Endothelial cell of umbilical vein (primary cell): ENCODE results near the gene RBM28. TPM values are rescaled to one million over a fixed set of nuclear protein-coding genes. Genes with fewer than 3 reads are reported as not detected.

Source experiments
- BruUV-seq: library from RNA; stranded (reverse); fragments of 400-500 nt; replicated peaks from 2 replicates; lab custom pipeline; 2021; lab: Mats Ljungman, UMichigan
- CTCF ChIA-PET: fragments of 300-600, 350-600 bp; sonication (Branson Sonifier 250); formaldehyde crosslinking; loops from one replicate; lab custom pipeline; 2021; ENCODE audit warnings: antibody characterized with exemption, inconsistent platforms; lab: Charles Lee
- POLR2A ChIA-PET: fragments of 300-600, 350-600 bp; sonication (Branson Sonifier 250); formaldehyde crosslinking; loops from one replicate; lab custom pipeline; 2021; ENCODE audit warnings: antibody characterized with exemption, inconsistent platforms; lab: Charles Lee
- DNase-seq: peaks from one replicate; pipeline ENCODE4 v3.0.0-alpha.2; 2011; ENCODE audit warnings: low read depth, low spot score
- FAIRE-seq: peaks from 2 replicates; lab custom pipeline; 2011; peaks lifted over from hg19 to GRCh38; lab: Jason Lieb, UNC
- H2AFZ ChIP-seq: 2 replicates; pipeline ENCODE4 v1.6.0; 2012; ENCODE audit warnings: low read depth, low read length, control low read depth, inconsistent platforms
- H3K27ac ChIP-seq: 2 replicates; pipeline ENCODE4 v1.5.1; 2011; ENCODE audit warnings: low read depth, mild to moderate bottlenecking, control low read depth, low read length, moderate library complexity; ENCODE audit not compliant: insufficient read depth
- H3K27me3 ChIP-seq, 2 experiments: 2 replicates each; pipeline versions ENCODE4 v1.6.0 to v1.6.1; 2011; ENCODE audit warnings: low read length in 2 of 2, mixed read lengths in 1 of 2; ENCODE audit not compliant: control insufficient read depth in 2 of 2, insufficient read depth in 2 of 2
- H3K36me3 ChIP-seq, 2 experiments: 2 replicates in 1 of 2; 3 replicates in 1 of 2; pipeline ENCODE4 v1.5.1; 2011; ENCODE audit warnings: low read length in 2 of 2, mild to moderate bottlenecking in 1 of 2, moderate library complexity in 1 of 2; ENCODE audit not compliant: control insufficient read depth in 2 of 2, insufficient read depth in 2 of 2; ENCODE audit errors: extremely low read depth in 1 of 2
- H3K4me1 ChIP-seq: 3 replicates; pipeline ENCODE4 v1.5.1; 2011; ENCODE audit warnings: mild to moderate bottlenecking, low read length; ENCODE audit not compliant: control insufficient read depth, insufficient read depth; ENCODE audit errors: extremely low read depth
- H3K4me2 ChIP-seq: 2 replicates; pipeline ENCODE4 v1.6.1; 2011; ENCODE audit warnings: low read length, control low read depth, mixed read lengths; ENCODE audit not compliant: insufficient read depth
- H3K4me3 ChIP-seq, 3 experiments: fragments of 200-600 bp in 1 of 3; sonication (generic), shearing (Covaris generic) in 1 of 3; replicated peaks in 1 of 3; 2 replicates each; pipeline ENCODE4 v1.5.1; 2011 to 2016; ENCODE audit warnings: control low read depth in 3 of 3, low read length in 3 of 3, mild to moderate bottlenecking in 2 of 3, inconsistent platforms in 1 of 3, low read depth in 1 of 3, moderate library complexity in 1 of 3; ENCODE audit not compliant: insufficient read depth in 1 of 3
- H3K79me2 ChIP-seq: 2 replicates; pipeline ENCODE4 v1.6.0; 2012; ENCODE audit warnings: low read length, inconsistent platforms; ENCODE audit not compliant: control insufficient read depth, insufficient read depth
- H3K9ac ChIP-seq: replicated peaks from 2 replicates; pipeline ENCODE3; 2011; ENCODE audit warnings: low read length, control low read depth; ENCODE audit not compliant: insufficient read depth; ENCODE audit errors: extremely low read depth
- H3K9me1 ChIP-seq: replicated peaks from 3 replicates; pipeline ENCODE4 v1.6.0; 2011; ENCODE audit warnings: mild to moderate bottlenecking, low read length; ENCODE audit not compliant: control insufficient read depth, insufficient read depth; ENCODE audit errors: extremely low read depth
- H3K9me3 ChIP-seq: replicated peaks from 2 replicates; pipeline ENCODE4 v1.5.1; 2012; ENCODE audit warnings: low read length, inconsistent platforms; ENCODE audit not compliant: control insufficient read depth, insufficient read depth
- H4K20me1 ChIP-seq: replicated peaks from 2 replicates; pipeline ENCODE3; 2011; ENCODE audit warnings: mild to moderate bottlenecking, low read length; ENCODE audit not compliant: control insufficient read depth, insufficient read depth; ENCODE audit errors: extremely low read depth
- CTCF ChIP-seq, 2 donors: IDR thresholded peaks; 1 replicate in 1 of 2; 2 replicates in 1 of 2; pipeline ENCODE4 v1.5.1; 2011; ENCODE audit warnings: low read length in 2 of 2, mild to moderate bottlenecking in 2 of 2, moderate library complexity in 2 of 2, control low read depth in 1 of 2, inconsistent platforms in 1 of 2, low read depth in 1 of 2; ENCODE audit not compliant: insufficient read depth in 1 of 2; ENCODE audit errors: extremely low read depth in 1 of 2
- EZH2 ChIP-seq: IDR thresholded peaks from 2 replicates; pipeline ENCODE4 v1.6.1; 2012; ENCODE audit warnings: borderline replicate concordance, low read depth, mild to moderate bottlenecking, moderate library complexity, low read length, inconsistent platforms; ENCODE audit not compliant: severe bottlenecking
- FOS ChIP-seq: IDR thresholded peaks from 2 replicates; pipeline ENCODE4 v1.6.1; 2011; ENCODE audit warnings: mild to moderate bottlenecking, low read length, moderate library complexity, borderline replicate concordance; ENCODE audit not compliant: insufficient read depth
- GATA2 ChIP-seq: IDR thresholded peaks from 2 replicates; pipeline ENCODE4 v1.7.0; 2011; ENCODE audit warnings: low read depth, mild to moderate bottlenecking, moderate library complexity, mixed read lengths, low read length; ENCODE audit not compliant: insufficient read length, insufficient read depth
- JUN ChIP-seq: IDR thresholded peaks from 2 replicates; pipeline ENCODE4 v1.6.1; 2011; ENCODE audit warnings: borderline replicate concordance, low read depth; ENCODE audit not compliant: insufficient read length, insufficient read depth
- MAX ChIP-seq: IDR thresholded peaks from 2 replicates; pipeline ENCODE4 v1.6.1; 2011; ENCODE audit not compliant: insufficient read depth, insufficient read length
- MYC ChIP-seq: IDR thresholded peaks from one replicate; pipeline ENCODE4 v1.6.1; 2011; ENCODE audit warnings: mild to moderate bottlenecking, low read depth, low read length
- POLR2A ChIP-seq: IDR thresholded peaks from 2 replicates; pipeline ENCODE4 v1.6.1; 2012; ENCODE audit warnings: low read depth, mild to moderate bottlenecking, control low read depth, low read length
- POLR2AphosphoS5 ChIP-seq: IDR thresholded peaks from 2 replicates; pipeline ENCODE4 v1.6.1; 2012; ENCODE audit warnings: low read depth, mild to moderate bottlenecking, control low read depth, low read length, moderate library complexity; ENCODE audit not compliant: insufficient read depth
- dilution Hi-C: fragments of 300-500 bp; cut with MboI; formaldehyde crosslinking; loops from one replicate; pipeline ENCODE4 v1.15.0; 2019; ENCODE audit warnings: low sequenced_read_pairs; ENCODE audit not compliant: extremely low pct_ligation_motif_present
- intact Hi-C: fragments of 100-400 bp; cut with micrococcal nuclease; formaldehyde crosslinking; loops from one replicate; pipeline ENCODE4 v1.10.0; 2022
- polyA plus RNA-seq, 4 experiments: library from polyadenylated mRNA; depleted of rRNA in 3 of 4; stranded (reverse) in 3 of 4; unstranded in 1 of 4; fragments of >200 nt; gene quantifications; 2 replicates each; pipeline versions ENCODE4 v1.2.1 to v1.2.3, GENCODE V29; 2011 to 2012; ENCODE audit warnings: missing spikeins in 1 of 4
- total RNA-seq: library from RNA; stranded (reverse); gene quantifications from 2 replicates; pipeline ENCODE4 v1.2.3, GENCODE V29; 2021

Gene RBM28
- total and polyA plus RNA-seq, 2 donors (not counting 3 experiments of a cell fraction or from before 2014, with no cell fraction given): 11.6 to 58.7 TPM

- dilution Hi-C loops (no loop called here), intact Hi-C loops (loop anchor here (10.0 kb wide), 1 partner anchor 617 kb away; no protein-coding TSS in a partner anchor)
- Histone ChIP-seq H3K27me3 (no peaks in the 10 kb centered on the region), H3K9ac (no peak overlapping the region), H2AFZ (no peak overlapping the region), H3K4me2 (no peak overlapping the region), H4K20me1 (no peaks in the 10 kb centered on the region), H3K4me3 (no peak overlapping the region), H3K27ac (no peak overlapping the region), H3K4me1 (no peaks in the 10 kb centered on the region), H3K79me2 (no peaks in the 10 kb centered on the region), H3K9me1 (no peaks in the 10 kb centered on the region), H3K9me3 (no peaks in the 10 kb centered on the region), H3K36me3 (peaks cover 17 to 18% of the 10 kb centered on the region in 2 experiments)
- FAIRE-seq: peak; percentile 65
- TF ChIP-seq CTCF (IDR thresholded peaks at IDR 0.05; ENCODE audit: extremely low read depth in 1 of 2, insufficient read depth in 1 of 2, low read depth in 1 of 2, low read length in 2 of 2): peak; percentile 8 to 38
- no peak for TF ChIP-seq JUN
- no peak for TF ChIP-seq MAX
- DNase-seq: peak; percentile 47
- CTCF ChIA-PET: interaction anchor here (0.7 to 2.3 kb wide), 9 partner anchors 11 to 1519 kb away, joined by 3 to 6 read pairs (median 3); no protein-coding TSS in a partner anchor
- POLR2A ChIA-PET: interaction anchor here (0.6 kb wide), 1 partner anchor 662 kb away, joined by 3 read pairs; no protein-coding TSS in a partner anchor
- BruUV-seq: no TSS peak
These were observed 21.6 kb downstream of the RBM28 start for GRCh38 chr7:128322040-128322643.

- no peak overlapping the region for H3K27ac ChIP-seq
- intact Hi-C loops (loop anchor here (10.0 kb wide), 1 partner anchor 616 kb away; no protein-coding TSS in a partner anchor), dilution Hi-C loops (no loop called here)
- no peaks in the 10 kb centered on the region for H3K9me3 ChIP-seq
- POLR2A ChIA-PET: no interaction called here
- H2AFZ ChIP-seq: no peak overlapping the region
- no peaks in the 10 kb centered on the region for H3K9me1 ChIP-seq
- no peak overlapping the region for H3K4me2 ChIP-seq
- H3K4me3 ChIP-seq: no peak overlapping the region
- DNase-seq (no peak), FAIRE-seq (no peak)
- H3K4me1 ChIP-seq: no peaks in the 10 kb centered on the region
- no TSS peak for BruUV-seq
- CTCF ChIA-PET: interaction anchor here (0.5 to 2.3 kb wide), 2 partner anchors 111 to 1452 kb away, joined by 4 to 6 read pairs; no protein-coding TSS in a partner anchor
- H3K27me3 ChIP-seq: no peaks in the 10 kb centered on the region
- H4K20me1 ChIP-seq: no peaks in the 10 kb centered on the region
- H3K36me3 ChIP-seq: peaks cover 20 to 21% of the 10 kb centered on the region in 2 experiments
- H3K9ac ChIP-seq: no peak overlapping the region
- TF ChIP-seq POLR2AphosphoS5: no peak
- TF ChIP-seq EZH2: no peak
- TF ChIP-seq POLR2A: no peak
- no peak for TF ChIP-seq GATA2
- no peak for TF ChIP-seq FOS
- no peak for TF ChIP-seq JUN
- TF ChIP-seq MYC: no peak
- no peak for TF ChIP-seq MAX
- TF ChIP-seq CTCF (IDR thresholded peaks at IDR 0.05; ENCODE audit: extremely low read depth in 1 of 2, insufficient read depth in 1 of 2, low read depth in 1 of 2, low read length in 2 of 2): no peak
- no peaks in the 10 kb centered on the region for H3K79me2 ChIP-seq
These were observed 22.7 kb downstream of the RBM28 start for GRCh38 chr7:128321044-128321422.
